TTC549 (cell line): ENCODE results near the gene MEX3D.

Source experiments
- FAIRE-seq: peaks from 2 replicates; lab custom pipeline; 2012; peaks lifted over from hg19 to GRCh38; lab: Jason Lieb, UNC

The MEX3D gene

GRCh38 chr19:1568320-1569019, at the start of gene MEX3D:
MEX3D (minus strand) TSS chr19:1568325; CDS start chr19:1568058, 267 bp downstream.
- FAIRE-seq = no peak

DNA sequence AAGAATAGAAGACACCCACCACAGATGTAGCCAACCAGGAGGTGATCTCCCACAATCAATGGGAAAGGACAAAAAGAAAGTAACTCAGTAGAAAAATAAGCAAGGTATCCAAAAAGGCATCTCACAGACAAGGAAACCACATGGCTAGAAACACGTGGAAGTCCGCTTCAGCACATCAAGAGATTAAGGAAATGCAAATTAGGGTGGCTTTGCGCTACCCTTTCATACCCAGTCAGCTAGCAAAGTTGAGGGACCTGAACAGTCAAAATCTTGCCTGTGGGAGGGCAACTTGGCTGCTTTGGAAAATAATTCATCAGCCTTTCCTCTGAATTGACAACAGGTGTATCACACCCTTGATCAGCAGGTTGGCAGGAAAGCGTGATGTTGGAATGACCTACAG, 48.8 kb upstream of the MEX3D start:
- FAIRE-seq = no peak

GRCh38 chr19:1616396-1616795, 48.3 kb upstream of the MEX3D start:
- FAIRE-seq = no peak

DNA sequence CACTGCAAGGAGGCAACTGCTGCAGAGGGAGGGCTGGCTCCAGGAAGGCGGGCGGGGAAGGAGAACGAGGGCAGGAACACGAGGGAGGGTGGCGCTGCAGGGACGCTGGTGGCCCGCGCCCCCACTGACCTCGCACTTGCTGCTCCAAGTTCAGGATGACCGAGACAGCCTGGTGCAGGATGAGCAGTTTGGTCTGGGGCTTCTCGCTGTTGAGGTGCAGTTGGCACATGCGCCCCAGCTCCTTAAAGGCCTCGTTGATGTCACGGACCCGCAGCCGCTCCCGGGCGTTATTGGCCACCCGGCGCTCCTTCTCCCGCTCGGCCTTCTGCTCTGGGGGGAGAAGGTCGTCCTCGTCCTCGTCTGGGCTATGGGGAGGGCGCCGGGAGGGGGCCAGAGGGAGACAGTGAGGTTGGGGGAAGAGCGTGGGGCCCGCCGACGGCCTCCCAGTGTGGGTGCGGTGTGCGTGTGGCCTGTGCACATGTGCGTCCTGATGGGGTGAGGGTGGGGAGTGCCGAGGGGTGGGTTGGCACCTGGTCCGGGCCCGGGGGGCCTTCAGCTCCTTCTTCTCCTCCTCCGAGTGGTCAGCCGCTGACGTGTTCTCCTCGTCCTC, 47.1 kb upstream of the MEX3D start:
- FAIRE-seq = no peak

GRCh38 chr19:1613808-1614570, 45.9 kb upstream of the MEX3D start:
- no peak for FAIRE-seq

DNA sequence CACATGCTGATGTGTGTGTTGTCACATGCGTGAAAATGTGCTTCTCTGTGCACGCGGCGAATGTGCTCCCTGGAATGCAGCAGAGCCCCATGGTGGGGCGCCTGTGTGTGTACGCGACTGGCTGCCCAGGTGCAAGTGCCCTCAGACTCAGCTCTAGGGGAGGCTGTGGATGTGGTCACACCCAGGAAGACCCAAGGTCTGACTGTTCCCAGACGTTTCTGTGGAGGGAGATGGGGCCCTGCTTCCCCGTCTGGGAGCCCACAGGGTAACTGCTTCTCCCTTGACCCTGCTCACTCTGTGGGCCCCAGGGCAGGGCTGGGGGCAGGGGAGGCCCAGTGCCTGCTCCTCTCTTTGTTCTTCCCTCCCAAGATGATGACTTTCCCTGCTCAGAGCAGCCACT, 45.0 kb upstream of the MEX3D start:
- FAIRE-seq = no peak

DNA sequence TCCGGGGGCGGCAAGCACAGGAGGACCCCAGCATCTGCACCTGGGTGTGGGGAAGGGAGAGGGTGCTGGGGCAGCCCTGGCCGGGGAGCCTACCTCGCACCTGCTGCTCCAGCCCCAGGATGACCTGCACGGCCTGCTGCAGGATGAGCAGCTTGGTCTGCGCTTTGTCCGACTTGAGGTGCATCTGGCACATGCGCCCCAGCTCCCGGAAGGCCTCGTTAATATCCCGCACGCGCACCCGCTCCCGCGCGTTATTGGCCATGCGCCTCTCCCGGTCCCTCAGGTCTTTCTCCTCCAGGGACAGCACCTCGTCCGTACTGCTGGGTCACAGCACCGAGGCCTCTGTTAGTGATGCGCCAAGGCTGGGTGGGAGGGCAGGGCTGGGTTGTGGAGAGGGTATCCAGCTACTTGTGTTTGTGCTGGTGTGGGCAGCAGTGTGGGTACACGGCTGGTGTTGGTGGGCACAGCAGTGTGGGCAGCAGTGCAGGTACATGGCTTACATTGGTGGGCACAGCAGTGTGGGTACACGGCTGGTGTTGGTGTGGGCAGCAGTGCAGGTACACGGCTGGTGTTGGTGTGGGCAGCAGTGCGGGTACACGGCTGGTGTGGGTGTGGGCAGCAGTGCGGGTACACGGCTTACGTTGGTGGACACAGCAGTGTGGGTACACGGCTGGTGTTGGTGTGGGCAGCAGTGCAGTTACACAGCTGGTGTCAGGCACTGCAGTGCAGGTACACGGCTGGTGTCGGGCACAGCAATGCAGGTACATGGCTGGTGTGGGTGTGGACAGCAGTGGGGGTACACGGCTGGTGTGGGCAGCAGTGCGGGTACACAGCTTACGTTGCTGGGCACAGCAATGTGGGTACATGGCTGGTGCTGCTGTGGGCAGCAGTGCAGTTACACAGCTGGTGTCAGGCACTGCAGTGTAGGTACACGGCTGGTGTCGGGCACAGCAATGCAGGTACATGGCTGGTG, 44.3 kb upstream of the MEX3D start:
- no peak for FAIRE-seq

- FAIRE-seq = no peak
Observed at GRCh38 chr19:1611353-1611752, 43.2 kb upstream of the MEX3D start.

DNA sequence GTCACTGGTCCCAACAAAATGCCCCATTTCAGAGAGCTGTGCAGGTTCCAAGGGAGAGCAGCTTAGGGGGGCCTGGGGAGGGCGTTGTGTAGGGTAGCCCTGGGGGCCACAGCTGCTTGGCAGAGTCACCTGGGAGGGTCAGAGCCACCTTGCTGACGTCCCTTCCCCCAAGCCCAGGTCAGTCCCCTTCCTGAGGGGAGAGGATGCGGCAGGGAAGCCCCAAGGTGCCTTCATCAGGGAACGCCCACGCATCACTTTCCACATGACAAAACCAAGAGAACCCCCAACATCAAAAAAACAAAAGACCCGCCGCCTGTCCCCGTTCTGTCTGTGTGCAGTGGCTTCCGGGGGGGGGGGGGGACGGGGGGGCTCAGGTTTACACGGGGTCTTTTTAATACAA, 42.5 kb upstream of the MEX3D start:
- FAIRE-seq = no peak

GRCh38 chr19:1609680-1610474, 41.8 kb upstream of the MEX3D start:
- no peak for FAIRE-seq

GRCh38 chr19:1609103-1609396, 40.9 kb upstream of the MEX3D start:
- no peak for FAIRE-seq

GRCh38 chr19:1608359-1609102, 40.4 kb upstream of the MEX3D start:
- no peak for FAIRE-seq

DNA sequence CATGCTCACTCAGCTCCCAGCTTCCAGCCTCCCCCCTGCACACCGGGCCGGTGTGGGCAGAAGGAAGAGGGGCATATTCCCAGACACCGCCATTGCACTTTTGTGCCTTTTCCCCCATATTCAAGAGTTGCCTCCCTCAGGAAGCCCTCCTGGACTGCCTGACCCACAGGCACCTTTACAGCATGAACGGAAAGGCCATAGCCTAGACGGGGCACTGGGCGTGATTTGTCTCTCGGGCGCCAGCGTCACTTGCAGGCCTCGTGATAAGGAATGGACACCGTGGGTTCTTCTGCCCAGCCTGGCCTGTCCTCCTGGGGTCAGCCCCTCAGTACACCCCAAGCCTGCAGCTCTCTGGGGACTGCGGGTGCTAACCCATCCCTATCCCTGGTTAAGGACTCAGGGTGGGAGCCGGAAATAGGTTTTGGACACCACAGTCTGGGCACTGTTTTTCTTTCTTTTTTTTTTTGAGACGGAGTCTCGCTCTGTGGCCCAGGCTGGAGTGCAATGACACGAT, 38.1 kb upstream of the MEX3D start:
- no peak for FAIRE-seq

- peak; percentile 80 for FAIRE-seq
Observed at GRCh38 chr19:1605236-1606137, 37.4 kb upstream of the MEX3D start, which contains the start of gene UQCR11. UQCR11 (minus strand) TSS chr19:1605462; CDS start chr19:1605409, 53 bp downstream.

- no peak for FAIRE-seq
Observed at GRCh38 chr19:1602091-1602707, 34.1 kb upstream of the MEX3D start.

DNA sequence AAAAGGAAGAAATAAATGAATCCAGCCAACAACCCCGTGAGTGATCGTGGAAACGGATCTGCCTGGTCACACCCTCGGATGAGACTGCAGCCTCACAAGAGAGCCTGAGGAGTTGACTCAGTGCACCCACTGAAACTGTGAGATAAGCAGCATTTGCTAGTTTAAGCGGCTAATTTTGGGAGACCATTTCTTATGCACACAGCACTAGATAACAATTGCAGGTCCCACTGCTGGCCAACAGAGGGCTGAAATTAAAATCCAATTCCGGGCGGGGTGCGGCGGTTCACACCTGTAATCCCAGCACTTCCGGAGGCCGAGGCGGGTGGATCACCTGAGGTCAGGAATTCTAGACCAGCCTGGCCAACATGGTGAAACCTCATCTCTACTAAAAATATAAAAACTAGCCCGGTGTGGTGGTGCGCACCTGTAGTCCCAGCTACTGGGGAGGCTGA, 33.5 kb upstream of the MEX3D start:
- FAIRE-seq = no peak

DNA sequence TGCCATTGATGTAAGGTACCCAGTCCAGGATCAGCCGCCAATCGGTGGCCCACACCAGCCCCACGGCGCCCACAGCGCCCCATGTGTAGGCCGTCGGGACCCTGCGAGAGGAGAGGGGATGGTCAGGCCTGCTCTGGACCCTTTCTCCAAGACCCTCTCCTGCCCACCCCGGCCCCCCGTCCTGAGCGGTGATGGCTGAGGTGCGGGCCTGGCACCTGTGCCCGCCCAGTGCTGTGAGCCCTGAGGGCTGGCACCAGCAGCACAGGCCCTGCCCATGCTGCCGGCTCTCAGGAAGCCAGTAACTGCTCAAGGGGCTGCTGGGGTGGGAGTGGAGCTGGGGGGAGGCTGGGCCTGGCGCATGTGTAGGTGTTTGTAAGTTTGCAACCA, 31.3 kb upstream of the MEX3D start:
- FAIRE-seq = no peak

DNA sequence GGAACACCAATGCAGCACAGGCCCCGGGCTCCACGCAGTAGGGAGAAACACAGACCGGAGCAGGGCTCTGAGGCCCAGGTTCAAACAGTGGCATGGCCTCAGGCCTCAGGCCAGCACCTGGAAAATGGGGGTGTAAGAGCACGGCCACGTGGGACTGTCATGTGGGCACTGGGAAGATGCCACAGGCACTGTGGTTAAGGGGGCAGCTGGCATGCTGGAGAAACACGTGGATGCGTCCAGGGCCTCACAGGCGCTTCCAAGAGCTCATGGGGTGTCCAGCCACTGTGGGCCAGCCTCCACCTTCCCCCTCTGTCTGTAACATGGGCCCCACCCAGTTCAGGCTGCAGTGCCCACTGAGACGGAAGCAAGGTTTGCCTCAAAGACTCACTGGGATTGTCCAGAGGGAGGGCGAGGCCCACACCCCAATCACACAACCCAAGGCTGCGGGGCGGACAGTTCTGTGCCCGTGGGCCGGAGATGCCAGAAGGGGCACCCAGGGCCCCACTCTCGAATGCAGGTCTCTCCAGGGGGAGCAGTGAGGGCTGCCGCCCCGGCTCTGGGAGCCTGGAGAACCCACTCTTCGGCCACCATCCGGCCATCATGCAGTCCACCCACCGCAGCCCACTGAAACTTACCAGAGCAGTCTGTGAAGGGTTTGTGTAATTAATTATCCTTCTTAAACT, 30.8 kb upstream of the MEX3D start:
- FAIRE-seq = no peak

DNA sequence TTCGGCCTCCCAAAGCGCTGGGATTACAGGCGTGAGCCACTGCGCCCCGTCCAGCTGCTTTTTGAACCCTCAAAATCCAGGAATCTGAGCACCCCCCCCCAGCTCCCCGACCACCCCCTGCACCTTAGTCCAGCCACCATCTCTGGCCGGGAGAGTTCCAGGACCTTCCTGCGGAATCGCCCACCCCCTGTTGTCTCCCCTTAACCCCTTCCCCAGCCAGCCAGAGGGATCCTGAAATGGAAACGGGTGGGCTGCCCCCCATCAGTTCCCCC, 25.3 kb upstream of the MEX3D start:
- no peak for FAIRE-seq
